HCEC 1CT (cell line): ENCODE results near the gene CTDP1.
"Not testable (repeated sequence)": the region's sequence is repeated elsewhere in the genome, so short reads cannot be mapped to it uniquely, and the experiment has no call there.

Experiments
- DNase-seq: peaks from one replicate; pipeline ENCODE4 v3.0.0-alpha.2; 2017

CTDP1 gene

DNA sequence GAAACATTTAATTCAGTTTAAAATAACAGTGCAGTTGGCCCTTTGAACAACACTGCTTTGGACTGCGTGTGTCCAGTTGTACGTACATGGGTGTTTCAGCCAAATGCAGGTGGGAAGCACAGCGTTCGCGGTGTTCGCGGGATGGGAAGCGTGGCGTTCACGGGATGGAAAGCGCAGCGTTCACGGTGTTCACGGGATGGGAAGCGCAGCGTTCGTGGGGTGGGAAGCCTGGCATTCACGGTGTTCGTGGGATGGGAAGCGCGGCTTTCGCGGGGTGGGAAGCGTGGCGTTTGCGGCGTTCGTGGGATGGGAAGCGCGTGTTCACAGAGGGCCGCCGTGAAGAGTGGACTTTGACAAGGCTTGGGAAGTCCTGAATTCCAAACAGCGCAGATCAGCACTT is 47.6 kb downstream of the CTDP1 start:
- DNase-seq, result no peak

DNA sequence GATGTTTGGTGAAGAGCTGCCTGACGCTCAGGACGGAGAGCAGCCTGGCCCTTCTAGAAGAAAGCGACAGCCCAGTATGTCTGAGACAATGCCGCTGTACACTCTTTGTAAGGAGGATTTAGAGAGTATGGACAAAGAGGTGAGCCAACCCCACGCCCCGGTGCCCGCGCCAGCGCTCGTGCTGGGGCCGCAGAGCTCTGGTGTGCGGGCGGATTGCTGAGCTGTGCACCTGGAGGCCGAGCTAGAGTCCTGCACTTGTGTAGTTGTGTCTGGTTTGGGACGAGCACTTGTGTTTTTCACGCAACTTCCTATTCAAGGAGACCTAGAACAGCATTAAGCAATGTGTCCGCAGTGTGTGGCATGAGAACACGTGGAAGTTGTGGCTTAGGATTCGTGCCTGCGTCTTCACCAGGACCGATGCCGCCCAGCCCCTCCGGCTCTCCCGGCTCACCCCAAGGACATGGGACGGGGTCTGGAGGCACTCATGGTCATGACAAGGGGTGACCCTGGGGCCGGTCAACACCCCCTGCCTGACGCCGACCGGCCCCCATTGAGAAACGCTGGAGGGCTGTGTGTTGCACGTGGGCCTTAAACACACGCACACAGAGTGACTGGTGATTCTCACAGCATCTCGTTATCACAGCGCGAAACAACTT is 49.5 kb downstream of the CTDP1 start:
- no peak for DNase-seq

DNA sequence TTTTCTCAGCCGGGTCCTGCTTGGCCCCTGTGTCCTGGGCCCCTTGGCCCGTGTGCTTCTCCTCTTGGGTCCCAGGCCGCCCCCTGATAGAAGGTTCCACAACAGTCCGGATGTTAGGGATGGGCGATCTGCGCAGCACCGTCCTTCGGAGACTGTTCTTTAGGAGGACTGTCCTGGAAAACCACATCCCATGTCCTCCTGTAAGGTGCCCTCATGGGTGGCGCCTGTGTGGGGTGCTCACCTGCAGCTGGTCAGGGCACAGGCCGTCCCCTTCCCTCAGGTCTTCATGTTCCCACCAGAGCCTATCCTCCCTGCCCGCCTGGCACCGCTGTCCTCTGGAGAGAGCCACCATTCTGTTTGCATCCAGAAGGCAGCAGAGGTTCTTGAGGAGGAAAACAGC is 50.0 kb downstream of the CTDP1 start:
- no peak for DNase-seq

DNA sequence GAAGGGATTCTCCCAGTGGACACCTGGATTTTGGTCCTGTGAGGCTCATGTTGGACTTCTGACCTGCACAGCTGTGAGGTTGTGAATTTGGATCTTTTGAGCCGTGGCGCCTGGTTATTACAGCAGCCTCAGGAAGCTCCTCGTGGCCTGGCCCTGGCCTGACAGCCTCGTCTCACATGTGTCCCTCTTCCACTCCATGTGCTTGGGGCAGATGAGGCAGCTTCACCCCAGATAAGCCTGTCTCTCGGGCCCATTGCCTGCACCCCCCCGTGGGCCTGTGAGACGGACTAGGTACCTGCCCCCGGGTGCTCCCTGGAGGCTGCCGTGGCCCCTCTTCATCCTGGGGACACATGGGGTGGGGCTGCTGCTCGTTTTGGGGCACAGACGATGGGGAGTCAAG is 51.2 kb downstream of the CTDP1 start:
- no peak for DNase-seq

DNA sequence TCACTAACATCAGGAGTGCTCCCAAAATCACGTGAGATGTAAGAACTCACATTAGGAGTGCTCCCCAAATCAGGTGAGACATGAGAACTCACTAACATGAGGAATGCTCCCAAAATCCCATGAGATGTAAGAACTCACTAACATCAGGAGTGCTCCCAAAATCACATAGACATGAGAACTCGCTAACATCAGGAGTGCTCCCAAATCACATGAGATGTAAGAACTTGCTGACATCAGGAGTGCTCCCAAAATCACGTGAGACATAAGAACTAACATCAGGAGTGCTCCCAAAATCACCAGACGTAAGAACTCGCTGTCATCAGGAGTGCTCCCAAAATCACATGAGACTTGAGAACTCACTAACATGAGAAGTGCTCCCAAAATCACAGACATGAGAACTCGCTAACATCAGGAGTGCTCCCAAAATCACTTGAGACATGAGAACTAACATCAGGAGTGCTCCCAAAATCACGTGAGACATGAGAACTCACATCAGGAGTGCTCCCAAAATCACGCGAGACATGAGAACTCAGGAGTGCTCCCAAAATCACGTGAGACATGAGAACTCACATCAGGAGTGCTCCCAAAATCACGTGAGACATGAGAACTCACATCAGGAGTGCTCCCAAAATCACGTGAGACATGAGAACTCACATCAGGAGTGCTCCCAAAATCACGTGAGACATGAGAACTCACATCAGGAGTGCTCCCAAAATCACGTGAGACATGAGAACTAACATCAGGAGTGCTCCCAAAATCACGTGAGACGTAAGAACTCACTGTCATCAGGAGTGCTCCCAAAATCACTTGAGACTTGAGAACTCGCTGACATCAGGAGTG is 52.5 kb downstream of the CTDP1 start:
- not testable (repeated sequence) for DNase-seq

DNA sequence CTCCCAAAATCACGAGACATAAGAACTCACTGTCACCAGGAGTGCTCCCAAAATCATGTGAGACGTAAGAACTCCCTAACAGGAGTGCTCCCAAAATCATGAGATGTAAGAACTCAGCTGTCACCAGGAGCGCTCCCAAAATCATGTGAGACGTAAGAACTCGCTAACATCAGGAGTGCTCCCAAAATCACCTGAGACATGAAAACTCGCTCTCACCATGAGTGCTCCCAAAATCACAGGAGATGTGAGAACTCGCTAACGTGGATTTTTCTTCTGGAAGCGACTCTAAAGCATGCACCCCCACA is 53.1 kb downstream of the CTDP1 start:
- no peak for DNase-seq

DNA sequence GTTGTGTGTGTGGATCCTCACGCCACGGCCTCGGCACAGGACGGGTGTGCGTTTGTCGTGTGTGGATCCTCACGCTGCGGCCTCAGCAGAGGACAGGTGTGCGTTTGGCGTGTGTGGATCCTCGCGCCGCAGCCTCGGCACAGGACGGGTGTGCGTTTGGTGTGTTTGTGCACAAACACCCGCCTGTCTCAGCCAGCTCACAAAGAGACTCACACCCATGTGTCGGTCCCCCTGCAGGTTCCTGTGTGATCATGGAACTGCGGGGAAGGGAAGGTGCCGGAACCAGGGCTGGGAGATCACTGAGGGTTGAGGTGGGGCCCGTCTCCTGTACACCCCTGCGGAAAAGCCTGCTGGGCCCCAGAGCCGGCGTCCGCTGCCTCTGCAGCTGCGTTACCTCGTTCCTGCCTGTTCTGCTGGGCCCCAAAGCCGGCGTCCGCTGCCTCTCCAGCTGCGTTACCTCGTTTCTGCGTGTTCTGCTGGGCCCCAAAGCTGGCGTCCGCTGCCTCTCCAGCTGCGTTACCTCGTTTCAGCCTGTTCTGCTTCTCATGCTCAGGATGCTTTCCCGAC is 53.6 kb downstream of the CTDP1 start:
- DNase-seq, result no peak

DNA sequence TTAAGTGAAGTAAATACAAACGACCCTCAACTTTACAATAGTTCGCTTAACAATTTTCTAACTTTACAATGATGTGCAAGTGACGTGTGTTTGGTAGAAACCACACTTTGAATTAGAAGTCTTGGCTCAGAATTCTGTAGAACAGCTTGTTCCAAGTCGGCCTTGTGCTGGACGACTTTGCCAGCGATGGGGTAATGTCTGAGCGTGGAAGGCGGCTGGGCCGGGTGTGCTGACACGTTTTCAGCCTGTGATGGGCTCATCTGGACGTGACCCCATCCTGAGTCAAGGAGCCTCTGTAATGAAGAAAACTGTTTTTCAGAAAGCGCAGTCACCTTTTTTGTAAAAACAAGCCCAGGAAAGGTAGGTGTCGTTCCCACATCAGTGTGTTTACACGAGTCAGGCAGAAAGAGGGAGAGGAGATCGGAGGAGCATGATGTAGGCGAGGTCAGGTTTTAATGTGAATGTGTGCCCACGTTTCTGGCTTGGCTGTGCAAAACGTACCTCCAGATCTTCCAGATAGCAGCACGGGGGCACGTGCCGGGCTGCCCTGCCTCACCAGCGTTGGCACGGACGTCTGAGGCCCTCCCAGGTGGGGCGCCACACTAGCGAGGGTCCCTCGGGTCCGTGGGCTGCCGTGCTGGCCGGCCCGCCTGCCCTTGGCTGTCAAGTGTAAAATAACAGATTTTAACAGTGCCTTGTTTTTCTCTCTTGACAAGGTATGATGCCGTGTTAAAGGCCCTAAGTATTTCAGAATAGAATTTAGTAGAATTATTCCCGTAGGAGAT is 54.6 kb downstream of the CTDP1 start:
- no peak for DNase-seq

DNA sequence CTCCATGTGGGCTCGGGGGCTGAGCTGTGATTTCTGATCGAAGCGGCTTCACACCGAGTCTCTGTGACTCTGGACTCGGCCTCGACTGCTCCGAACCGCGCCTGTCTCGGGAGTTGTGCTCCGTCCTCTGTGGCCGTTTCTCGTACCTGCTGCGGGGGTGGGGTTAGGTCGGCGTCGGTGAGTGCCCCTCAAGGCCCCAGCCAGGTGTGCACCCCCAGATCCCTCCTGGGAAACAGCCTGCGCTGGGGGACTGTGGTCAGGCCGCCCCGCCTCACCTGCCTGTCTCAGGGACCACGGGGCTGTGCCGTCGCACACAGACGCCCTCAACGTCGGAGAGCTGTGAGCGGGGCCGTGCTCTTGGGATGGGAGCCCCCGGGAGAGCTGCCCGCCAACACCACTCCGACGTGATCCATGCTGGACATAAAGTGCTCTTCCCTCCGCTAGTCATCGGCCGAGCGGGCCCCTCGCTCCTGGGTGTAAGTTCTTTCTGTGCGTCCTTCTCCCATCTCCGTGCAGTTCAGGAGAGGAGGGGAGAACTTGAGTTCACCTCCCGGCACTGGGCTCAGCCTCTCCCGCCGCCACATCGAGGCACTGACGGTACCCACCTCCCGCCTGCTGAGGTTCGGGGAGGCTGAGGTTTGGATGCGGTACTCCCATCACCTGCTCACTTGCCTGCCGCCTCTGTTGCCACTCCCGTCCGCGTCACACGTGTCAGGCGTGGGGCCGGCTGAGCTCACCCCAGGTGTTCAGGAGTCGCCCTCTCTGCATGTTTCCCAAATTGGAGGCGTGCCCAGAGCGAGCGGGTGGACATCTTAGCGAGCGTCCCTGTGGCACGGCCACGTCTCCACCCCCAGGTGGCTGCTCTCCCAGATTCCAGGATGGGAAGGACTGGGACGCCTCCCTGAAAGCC is 55.7 kb downstream of the CTDP1 start:
- no peak for DNase-seq

DNA sequence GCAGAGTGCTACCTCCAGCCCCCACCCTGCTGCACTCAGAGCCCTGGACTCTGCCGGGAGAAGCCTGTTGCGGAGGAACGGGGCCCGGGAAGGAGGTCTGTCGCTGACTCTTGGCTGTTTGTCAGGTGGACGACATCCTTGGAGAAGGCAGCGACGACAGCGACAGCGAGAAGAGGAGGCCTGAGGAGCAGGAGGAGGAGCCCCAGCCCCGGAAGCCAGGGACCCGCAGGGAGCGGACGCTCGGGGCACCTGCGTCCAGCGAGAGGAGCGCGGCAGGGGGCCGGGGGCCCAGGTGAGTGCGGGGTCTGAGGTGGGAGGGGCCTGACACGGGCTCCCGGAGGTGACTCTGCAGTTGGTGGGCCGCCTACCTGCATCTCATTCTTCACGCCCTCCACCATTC is 56.6 kb downstream of the CTDP1 start:
- no peak for DNase-seq

DNA sequence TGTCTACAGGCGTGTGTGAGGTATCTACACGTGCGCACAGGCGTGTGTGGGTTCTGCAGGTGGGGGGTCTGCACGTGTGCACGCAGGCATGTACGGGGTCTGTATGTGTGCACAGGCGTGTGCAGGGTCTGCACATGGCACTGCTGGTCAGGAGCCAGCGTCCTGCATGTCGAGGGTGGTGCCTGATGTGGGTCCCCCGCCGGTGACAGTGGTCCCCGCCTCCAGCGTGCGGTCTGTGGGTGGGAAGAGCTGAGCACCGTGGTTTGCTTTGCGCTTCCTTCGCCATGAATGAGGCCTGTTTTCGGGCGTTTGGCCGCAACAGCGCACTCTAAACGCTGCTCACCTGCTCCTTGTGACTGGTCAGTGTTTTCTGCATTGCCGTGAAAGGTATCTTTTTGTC is 57.2 kb downstream of the CTDP1 start:
- DNase-seq, result no peak

DNA sequence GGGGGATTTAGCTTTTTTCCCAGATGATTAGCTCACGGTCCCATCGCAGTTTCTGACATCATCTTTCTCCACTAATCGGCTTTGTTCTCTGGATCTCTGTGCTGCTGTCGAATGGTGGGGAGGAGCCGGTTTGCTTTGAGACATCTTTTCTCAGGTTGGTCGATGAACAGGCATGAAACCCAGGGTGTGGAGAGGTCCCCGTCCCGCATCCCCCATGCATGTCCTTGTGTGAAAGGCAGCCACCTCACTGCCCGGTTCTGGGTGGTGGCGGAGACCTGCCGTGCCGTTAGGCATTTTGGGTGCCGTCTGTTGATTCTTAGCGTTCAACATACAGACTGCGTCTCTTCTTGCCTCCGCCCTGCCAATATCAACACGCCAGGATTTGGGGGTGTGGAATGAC is 57.8 kb downstream of the CTDP1 start:
- no peak for DNase-seq

DNA sequence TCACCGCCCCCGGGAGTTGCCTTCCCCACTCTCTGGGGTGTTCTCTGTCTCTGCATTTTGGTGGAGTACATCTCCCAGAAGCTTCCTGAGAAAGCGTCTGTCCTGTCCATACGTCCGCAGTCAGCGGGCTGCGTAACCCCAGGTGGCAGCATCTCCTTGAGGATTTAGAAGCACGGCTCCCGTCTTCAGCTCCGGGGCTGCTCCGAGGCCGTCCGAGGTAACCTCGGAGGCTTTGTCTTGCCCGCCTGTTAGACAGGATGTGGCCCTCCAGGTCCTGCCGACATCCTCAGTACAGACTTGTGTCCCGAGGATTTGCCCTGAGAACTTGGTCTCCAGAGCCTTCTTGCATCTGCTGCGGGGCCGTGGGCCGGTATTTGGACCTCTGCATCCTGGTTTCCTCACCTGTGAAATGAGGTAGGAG is 58.4 kb downstream of the CTDP1 start:
- no peak for DNase-seq

DNA sequence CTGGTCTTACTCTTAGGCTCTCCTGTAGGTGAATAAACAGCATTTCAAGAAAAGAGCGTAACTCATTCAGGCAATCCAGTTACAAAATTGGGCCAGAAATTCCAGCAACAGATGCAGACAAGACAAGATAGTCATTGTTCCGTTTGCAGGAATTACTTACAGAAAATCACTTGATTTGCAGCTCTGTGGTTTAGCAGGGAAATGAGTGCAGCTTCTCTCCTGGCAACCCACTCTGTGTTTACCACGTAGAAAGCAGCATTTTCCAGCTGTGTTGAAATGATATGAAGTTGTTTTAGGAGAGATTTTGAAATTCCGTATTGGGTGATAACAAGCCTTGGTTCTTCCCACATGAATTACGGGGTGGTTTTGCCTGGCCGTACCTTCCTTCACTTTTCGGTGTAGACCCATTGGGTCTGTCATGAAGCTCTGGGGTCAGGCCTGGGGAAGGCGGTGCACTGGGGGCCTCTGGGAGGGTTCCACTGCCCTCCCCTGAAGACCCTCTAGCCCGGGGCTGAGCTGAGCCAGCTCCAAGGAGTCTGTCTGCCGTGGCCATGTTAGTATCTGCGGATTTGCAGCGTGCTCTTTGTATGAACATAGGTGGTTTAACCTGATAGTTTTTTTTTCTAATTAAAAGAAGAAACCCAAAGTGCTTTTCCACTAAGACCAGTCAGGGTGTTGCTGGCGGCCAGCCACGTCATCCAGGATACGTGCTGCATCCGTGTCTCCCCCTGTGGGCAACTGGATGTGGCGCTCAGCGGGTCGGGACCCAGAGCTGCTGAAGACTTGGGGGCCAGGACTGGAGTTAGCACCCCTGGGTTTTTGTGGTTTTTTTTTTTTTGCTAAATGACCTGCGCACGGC is 59.2 kb downstream of the CTDP1 start:
- no peak for DNase-seq

DNA sequence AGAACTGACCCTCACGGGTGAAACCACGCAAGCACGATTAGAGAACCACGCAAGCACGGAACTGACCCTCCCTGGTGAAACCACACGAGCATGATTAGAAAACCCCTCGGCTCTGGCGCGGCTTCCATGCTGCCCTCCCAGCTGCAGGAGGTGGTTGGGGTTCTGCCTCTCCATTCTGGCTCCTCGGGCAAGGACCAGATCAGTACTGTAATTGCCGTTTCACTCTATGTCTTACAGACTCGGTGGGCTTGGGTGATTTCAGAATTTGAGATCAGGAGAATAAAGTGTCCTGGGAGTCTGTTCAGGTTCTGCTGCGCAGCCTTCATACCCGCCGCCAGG is 59.8 kb downstream of the CTDP1 start:
- no peak for DNase-seq

DNA sequence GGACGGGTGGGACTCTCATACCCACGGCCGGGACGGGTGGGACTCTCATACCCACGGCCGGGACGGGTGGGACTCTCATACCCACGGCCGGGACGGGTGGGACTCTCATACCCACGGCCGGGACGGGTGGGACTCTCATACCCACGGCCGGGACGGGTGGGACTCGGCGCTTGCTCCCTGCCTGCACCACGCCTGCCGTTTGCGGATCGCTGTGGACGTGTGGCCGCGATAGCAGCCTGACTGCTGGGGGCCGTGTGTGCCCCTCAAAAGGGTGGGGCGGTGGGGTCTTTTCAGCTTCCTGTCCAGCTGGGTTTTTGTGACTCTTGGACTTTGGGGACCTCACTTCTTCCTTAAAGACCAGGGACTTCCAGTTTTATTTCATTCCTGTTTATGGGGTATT is 60.4 kb downstream of the CTDP1 start:
- not testable (repeated sequence) for DNase-seq

DNA sequence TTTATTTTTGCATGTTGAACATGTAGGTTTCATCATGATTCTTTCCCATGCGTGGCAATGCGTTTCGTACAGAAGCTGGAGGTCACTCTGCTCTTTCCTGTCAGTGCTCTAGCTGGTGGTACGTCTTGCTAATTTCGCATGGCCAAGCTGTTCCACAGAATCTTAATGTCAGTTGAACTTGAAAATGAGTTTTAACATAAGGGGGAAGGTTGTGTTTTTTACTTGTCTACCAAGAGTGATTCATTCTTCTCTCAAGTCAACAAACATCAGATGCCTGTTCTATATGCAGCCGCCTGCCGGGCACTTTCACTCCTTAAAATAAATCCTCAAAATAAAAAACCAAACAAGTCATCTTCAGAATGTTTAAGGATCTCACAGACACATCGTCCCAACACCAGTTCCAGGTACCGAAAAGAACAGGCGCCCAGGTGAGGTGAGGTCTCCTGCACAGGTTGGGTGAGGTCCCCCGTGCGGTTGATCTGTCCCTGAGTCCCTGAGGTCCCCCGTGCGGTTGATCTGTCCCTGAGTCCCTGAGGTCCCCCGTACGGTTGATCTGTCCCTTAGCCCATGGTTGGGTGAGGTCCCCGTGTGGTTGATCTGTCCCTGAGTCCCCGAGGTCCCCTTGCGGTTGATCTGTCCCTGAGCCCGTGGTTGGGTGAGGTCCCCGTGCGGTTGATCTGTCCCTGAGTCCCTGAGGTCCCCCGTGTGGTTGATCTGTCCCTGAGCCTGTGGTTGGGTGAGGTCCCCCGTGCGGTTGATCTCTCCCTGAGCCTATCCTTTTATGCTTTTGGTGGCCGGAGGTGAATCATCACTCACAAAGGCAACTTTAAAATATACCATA is 61.1 kb downstream of the CTDP1 start:
- DNase-seq, result no peak

DNA sequence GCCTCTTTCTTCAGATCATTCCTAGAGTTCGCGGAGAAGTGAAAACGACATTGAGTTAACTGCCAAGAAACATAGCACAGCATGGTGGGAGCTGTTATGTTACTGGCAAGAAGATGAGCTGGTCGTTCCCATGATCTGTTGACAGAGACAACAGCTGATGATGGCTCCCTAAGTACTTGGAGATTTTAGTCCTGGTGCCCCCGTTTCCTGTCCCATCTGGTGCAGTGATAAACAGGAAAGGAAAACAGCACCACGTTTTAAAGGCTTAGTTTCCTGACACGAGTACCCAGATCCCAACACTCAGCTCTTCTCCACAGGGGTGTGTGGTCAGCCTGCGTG is 61.7 kb downstream of the CTDP1 start:
- no peak for DNase-seq

DNA sequence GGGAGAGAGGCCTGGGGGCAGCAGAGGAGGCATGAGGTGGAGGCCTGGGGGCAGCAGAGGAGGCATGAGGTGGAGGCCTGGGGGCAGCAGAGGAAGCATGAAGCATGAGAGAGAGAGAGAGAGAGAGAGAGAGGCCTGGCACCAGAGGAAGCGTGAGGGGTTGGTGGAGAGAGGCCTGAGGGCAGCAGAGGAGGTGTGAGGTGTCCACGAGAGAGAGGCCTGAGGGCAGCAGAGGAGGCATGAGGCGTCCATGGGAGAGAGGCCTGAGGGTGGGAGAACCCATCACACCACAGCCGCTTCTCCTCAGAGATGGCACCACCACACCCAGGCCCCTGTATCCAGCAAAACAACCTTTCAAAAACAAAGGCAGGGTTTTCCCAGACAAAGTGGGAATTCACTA is 62.5 kb downstream of the CTDP1 start:
- no peak for DNase-seq

DNA sequence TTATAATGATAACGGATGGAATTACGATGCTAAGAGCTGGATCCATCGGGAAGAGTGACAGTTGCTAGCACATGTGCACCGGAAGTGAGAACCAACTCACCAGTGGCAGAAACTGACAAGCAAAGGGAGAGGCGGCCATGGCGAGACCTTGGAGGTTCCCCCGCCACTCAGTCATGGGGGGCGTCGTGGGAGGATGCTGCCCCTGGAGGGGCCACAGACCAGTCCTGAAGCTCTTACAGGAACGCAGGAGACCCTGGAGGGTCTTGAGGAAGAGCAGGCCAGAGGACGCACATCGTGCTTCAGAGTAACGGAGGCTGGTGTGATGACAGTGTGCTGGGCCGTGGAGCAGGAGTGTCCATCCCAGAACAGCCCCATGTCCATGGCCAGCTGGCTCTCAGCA is 65.0 kb downstream of the CTDP1 start:
- DNase-seq, result no peak

DNA sequence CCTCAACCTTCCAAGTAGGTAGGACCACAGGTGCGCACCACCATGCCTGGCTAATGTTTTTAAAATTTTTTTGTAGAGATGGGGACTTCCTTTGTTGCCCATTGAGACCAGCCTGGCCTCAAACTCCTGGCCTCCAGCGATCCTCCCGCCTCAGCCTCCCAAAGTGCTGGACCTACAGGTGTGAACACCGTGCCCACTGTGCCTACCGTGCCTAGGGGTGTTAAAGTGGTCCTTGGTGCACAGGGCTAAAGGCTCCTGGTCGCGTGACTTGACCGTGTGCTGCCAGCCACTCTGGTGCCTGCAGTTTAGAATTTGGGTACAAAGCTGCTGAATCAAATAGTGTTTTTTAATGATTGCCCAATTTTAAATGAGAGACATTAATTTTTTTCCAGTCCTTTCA is 67.1 kb downstream of the CTDP1 start:
- DNase-seq, result no peak
